Lower leg skin (tissue), 4 donors: ENCODE results near the gene ST8SIA4. TPM values are rescaled to one million over a fixed set of nuclear protein-coding genes. Genes with fewer than 3 reads are reported as not detected.

Experiments
- DNase-seq, 2 donors: peaks; one replicate each; pipeline ENCODE4 v3.0.0-alpha.2; 2019; ENCODE audit warnings: low spot score in 2 of 2
- H3K4me3 ChIP-seq: fragments of 200-600 bp; sonication (generic); 2 replicates; pipeline ENCODE4 v1.5.1; 2017; ENCODE audit warnings: mild to moderate bottlenecking, low read depth; ENCODE audit not compliant: poor library complexity, severe bottlenecking
- CTCF ChIP-seq, 3 donors: fragments of 450-650 bp; IDR thresholded peaks; one replicate each; pipeline ENCODE4 v1.5.1; 2016; ENCODE audit warnings: antibody characterized with exemption in 3 of 3, mild to moderate bottlenecking in 3 of 3, moderate library complexity in 2 of 3
- POLR2A ChIP-seq, 2 donors: fragments of 450-650 bp; IDR thresholded peaks; one replicate each; pipeline ENCODE4 v1.6.1; 2016 to 2017; ENCODE audit warnings: antibody characterized with exemption in 2 of 2, mild to moderate bottlenecking in 1 of 2, moderate library complexity in 1 of 2
- WGBS, 2 donors: methylation state at CpG; one replicate each; pipeline ENCODE4 v1.1.5; 2018; 5-methylcytosine and 5-hydroxymethylcytosine counted together
- intact Hi-C: fragments of 100-400 bp; cut with DNase I; formaldehyde crosslinking; loops from one replicate; pipeline ENCODE4 v1.15.0; 2023; ENCODE audit warnings: low total_unique reads
- total RNA-seq, 4 donors: library from RNA; depleted of rRNA; stranded (reverse); fragments of >200 nt; gene quantifications; one replicate each; pipeline ENCODE4 v1.1.0, GENCODE V29; 2016

ST8SIA4 gene
- total RNA-seq, 4 donors from 2014 or later, result 0.68 to 1.3 (median 0.91) TPM

- 89 to 96% methylated on average over 1 of the region's 1 CpG for WGBS, 2 donors
- no peak for TF ChIP-seq CTCF (IDR thresholded peaks at IDR 0.05)
- intact Hi-C loops, result no loop called here
- no peak overlapping the region for H3K4me3 ChIP-seq
- DNase-seq, result no peak
Observed at GRCh38 chr5:100855295-100855694, 47.8 kb downstream of the ST8SIA4 start.

GRCh38 chr5:100854591-100854990, 48.5 kb downstream of the ST8SIA4 start:
- no peak overlapping the region for H3K4me3 ChIP-seq
- TF ChIP-seq POLR2A (IDR thresholded peaks at IDR 0.05) (no peak), CTCF (IDR thresholded peaks at IDR 0.05) (no peak)
- intact Hi-C loops, result no loop called here
- no peak for DNase-seq

GRCh38 chr5:100853582-100853981, 49.5 kb downstream of the ST8SIA4 start:
- TF ChIP-seq POLR2A (IDR thresholded peaks at IDR 0.05) (no peak), CTCF (IDR thresholded peaks at IDR 0.05) (no peak)
- intact Hi-C loops, result no loop called here
- H3K4me3 ChIP-seq, result no peak overlapping the region
- no peak for DNase-seq

- TF ChIP-seq POLR2A (IDR thresholded peaks at IDR 0.05) (no peak), CTCF (IDR thresholded peaks at IDR 0.05) (no peak)
- intact Hi-C loops, result no loop called here
- 82 to 87% methylated on average over 3 of the region's 3 CpGs for WGBS, 2 donors
- no peak overlapping the region for H3K4me3 ChIP-seq
- DNase-seq, result no peak
Observed at GRCh38 chr5:100852988-100853449, 50.1 kb downstream of the ST8SIA4 start.

- no peak overlapping the region for H3K4me3 ChIP-seq
- TF ChIP-seq CTCF (IDR thresholded peaks at IDR 0.05), result no peak
- WGBS, 2 donors, result 94 to 96% methylated on average over 8 of the region's 8 CpGs
- no peak for DNase-seq
- intact Hi-C loops, result no loop called here
Observed at GRCh38 chr5:100852051-100852450, 51.0 kb downstream of the ST8SIA4 start.

GRCh38 chr5:100846772-100847171, 56.3 kb downstream of the ST8SIA4 start:
- WGBS, 2 donors, result 34 to 37% methylated on average over 4 of the region's 4 CpGs
- TF ChIP-seq POLR2A (IDR thresholded peaks at IDR 0.05) (no peak), CTCF (IDR thresholded peaks at IDR 0.05) (no peak)
- DNase-seq, result no peak
- intact Hi-C loops, result no loop called here
- H3K4me3 ChIP-seq, result no peak overlapping the region
